NCI-H345 treated with DMSO at 0.1 percent for 48 hours (cell line): ENCODE measurements around the gene DIPK2B.

Experiments
- DNase-seq: peaks from one replicate; lab custom pipeline; 2025; ENCODE audit not compliant: unreplicated experiment; lab: John Stamatoyannopoulos, UW

Gene DIPK2B

GRCh38 chrX:45200741-45201234 lies at the start of gene DIPK2B:
Gene DIPK2B, minus strand, starts transcription at chrX:45200876. Its CDS starts 50 bp downstream, at chrX:45200826.
- DNase-seq, result no peak

- no peak for DNase-seq
These were observed 39.6 kb upstream of the DIPK2B start for GRCh38 chrX:45240301-45240700.

GRCh38 chrX:45238489-45238888 lies 37.8 kb upstream of the DIPK2B start:
- DNase-seq, result no peak

- DNase-seq, result no peak
These were observed 32.9 kb upstream of the DIPK2B start for GRCh38 chrX:45233531-45233930.

GRCh38 chrX:45232139-45232538 lies 31.5 kb upstream of the DIPK2B start:
- DNase-seq, result no peak

- no peak for DNase-seq
These were observed 29.7 kb upstream of the DIPK2B start for GRCh38 chrX:45230410-45230809.

- no peak for DNase-seq
These were observed 28.7 kb upstream of the DIPK2B start for GRCh38 chrX:45229348-45229747.

- DNase-seq, result no peak
These were observed 27.4 kb upstream of the DIPK2B start for GRCh38 chrX:45228126-45228525.

GRCh38 chrX:45208121-45208856 lies 7.6 kb upstream of the DIPK2B start:
- DNase-seq, result no peak

GRCh38 chrX:45202171-45202570 lies 1.5 kb upstream of the DIPK2B start:
- DNase-seq, result no peak

- DNase-seq, result no peak
These were observed 2.0 kb downstream of the DIPK2B start for GRCh38 chrX:45198706-45199105.

- DNase-seq, result no peak
These were observed 2.4 kb downstream of the DIPK2B start for GRCh38 chrX:45198301-45198700.

- DNase-seq, result no peak
These were observed 4.0 kb downstream of the DIPK2B start for GRCh38 chrX:45196701-45197100.

- no peak for DNase-seq
These were observed 8.8 kb downstream of the DIPK2B start for GRCh38 chrX:45191820-45192409.

GRCh38 chrX:45191383-45191782 lies 9.3 kb downstream of the DIPK2B start:
- no peak for DNase-seq

- no peak for DNase-seq
These were observed 12.9 kb downstream of the DIPK2B start for GRCh38 chrX:45187731-45188130.

GRCh38 chrX:45186643-45187026 lies 14.0 kb downstream of the DIPK2B start:
- DNase-seq, result no peak

- no peak for DNase-seq
These were observed 16.5 kb downstream of the DIPK2B start for GRCh38 chrX:45184211-45184610.

- DNase-seq, result no peak
These were observed 27.8 kb downstream of the DIPK2B start for GRCh38 chrX:45172890-45173289.

GRCh38 chrX:45166781-45167180 lies 33.9 kb downstream of the DIPK2B start:
- DNase-seq, result no peak

- no peak for DNase-seq
These were observed 35.0 kb downstream of the DIPK2B start for GRCh38 chrX:45165726-45166125.

- no peak for DNase-seq
These were observed 35.7 kb downstream of the DIPK2B start for GRCh38 chrX:45164995-45165394.
